ENCODE data around the gene GPATCH4. TPM values are rescaled to one million over a fixed set of nuclear protein-coding genes. Genes with fewer than 3 reads are reported as not detected.

Gene GPATCH4
- total RNA-seq, 1 experiment from 2014 or later, result 71.7 TPM

DNA sequence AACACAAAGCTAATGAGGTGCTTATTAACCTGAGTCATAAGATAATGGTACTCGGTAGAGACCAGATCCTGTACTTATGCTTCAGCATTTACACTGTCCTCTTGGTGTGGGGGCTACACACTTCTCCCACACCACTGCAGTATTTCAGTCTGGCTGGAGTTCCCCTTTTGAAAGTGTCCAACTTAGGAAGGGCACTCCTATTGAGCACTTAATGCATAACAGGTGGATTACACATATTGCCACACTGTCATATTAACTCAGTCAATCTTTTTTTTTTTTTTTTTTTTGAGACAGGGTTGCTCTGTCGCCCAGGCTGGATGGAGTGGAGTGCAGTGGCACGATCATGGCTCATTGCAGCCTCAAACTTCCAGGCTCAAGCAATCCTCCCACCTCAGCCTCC, 1.5 kb downstream of the GPATCH4 start:
- Mint-ChIP-seq H3K27me3 (ENCODE audit: low read depth) (peaks cover 2% of the 10 kb centered on the region; the same call in 1 of the 2 replicates), H3K27ac (no peak overlapping the region; a peak in 1 of 7 replicates), H3K36me3 (ENCODE audit: insufficient read depth in 1 of 3, low read depth in 3 of 3) (peaks cover 26 to 49% (median 41%) of the 10 kb centered on the region in 3 experiments; a peak in 6 of 7 replicates), H3K4me1 (peaks cover 15 to 23% of the 10 kb centered on the region in 2 experiments), H3K4me3 (peak overlapping the region; percentile 91 to 100), H3K9me3 (no peaks in the 10 kb centered on the region; a peak in 2 of 5 replicates)
- Histone ChIP-seq H2BK15ac (ENCODE audit: low read depth, low read length) (no peak overlapping the region), H4K91ac (ENCODE audit: insufficient read length, low read depth, low read length) (no peak overlapping the region), H3K27me3 (ENCODE audit: insufficient read depth, low read length) (no peaks in the 10 kb centered on the region), H2BK120ac (ENCODE audit: low read depth, low read length, poor library complexity, severe bottlenecking) (no peak overlapping the region), H3K9me3 (ENCODE audit: control insufficient read depth, low read depth, low read length) (no peaks in the 10 kb centered on the region), H3T11ph (ENCODE audit: low read length) (no peak overlapping the region), H2AFZ (ENCODE audit: low read length) (no peak overlapping the region), H3K18ac (ENCODE audit: insufficient read length, low read depth, low read length) (no peak overlapping the region), H2AK5ac (ENCODE audit: insufficient read length, low read length) (no peak overlapping the region), H3K4me2 (ENCODE audit: insufficient read depth, insufficient read length, low read length) (no peak overlapping the region), H3K79me2 (ENCODE audit: insufficient read depth, low read length) (no peaks in the 10 kb centered on the region; the same call in 1 of the 2 replicates), H4K8ac (replicated peaks; ENCODE audit: insufficient read length, low read depth, low read length) (no peak overlapping the region), H2BK20ac (ENCODE audit: low read depth, low read length, poor library complexity, severe bottlenecking) (no peak overlapping the region), H3K23me2 (ENCODE audit: insufficient read length, low read depth, low read length, poor library complexity, severe bottlenecking) (peaks cover 4% of the 10 kb centered on the region), H4K5ac (ENCODE audit: insufficient read length, low read depth, low read length) (no peak overlapping the region), H3K4me1 (ENCODE audit: insufficient read depth, low read length) (no peaks in the 10 kb centered on the region; the same call in 1 of the 2 replicates), H3K4ac (ENCODE audit: low read depth, low read length) (no peak overlapping the region), H3K9ac (ENCODE audit: extremely low read depth, insufficient read length, low read length) (no peak overlapping the region), H3K79me1 (ENCODE audit: insufficient read depth, low read depth, low read length, poor library complexity, severe bottlenecking) (no peaks in the 10 kb centered on the region), H2BK5ac (ENCODE audit: insufficient read length, low read length) (no peak overlapping the region), H4K20me1 (ENCODE audit: control insufficient read depth, insufficient read depth, insufficient read length) (no peaks in the 10 kb centered on the region), H2BK12ac (ENCODE audit: insufficient read length, low read depth, low read length) (no peak overlapping the region), H3K27ac (ENCODE audit: insufficient read length, low read depth, low read length) (no peak overlapping the region), H3K23ac (ENCODE audit: insufficient read length, low read depth, low read length) (no peak overlapping the region), H3K56ac (ENCODE audit: insufficient read length, low read depth, low read length) (no peak overlapping the region), H3K14ac (ENCODE audit: insufficient read depth, low read length) (no peak overlapping the region)
- WGBS (ENCODE audit: extremely low coverage, insufficient read length, low lambda C conversion rate), result no CpG with 5 or more reads among the region's 3 CpGs
- DNase-seq, result no peak
- TF ChIP-seq, protein P1, sequence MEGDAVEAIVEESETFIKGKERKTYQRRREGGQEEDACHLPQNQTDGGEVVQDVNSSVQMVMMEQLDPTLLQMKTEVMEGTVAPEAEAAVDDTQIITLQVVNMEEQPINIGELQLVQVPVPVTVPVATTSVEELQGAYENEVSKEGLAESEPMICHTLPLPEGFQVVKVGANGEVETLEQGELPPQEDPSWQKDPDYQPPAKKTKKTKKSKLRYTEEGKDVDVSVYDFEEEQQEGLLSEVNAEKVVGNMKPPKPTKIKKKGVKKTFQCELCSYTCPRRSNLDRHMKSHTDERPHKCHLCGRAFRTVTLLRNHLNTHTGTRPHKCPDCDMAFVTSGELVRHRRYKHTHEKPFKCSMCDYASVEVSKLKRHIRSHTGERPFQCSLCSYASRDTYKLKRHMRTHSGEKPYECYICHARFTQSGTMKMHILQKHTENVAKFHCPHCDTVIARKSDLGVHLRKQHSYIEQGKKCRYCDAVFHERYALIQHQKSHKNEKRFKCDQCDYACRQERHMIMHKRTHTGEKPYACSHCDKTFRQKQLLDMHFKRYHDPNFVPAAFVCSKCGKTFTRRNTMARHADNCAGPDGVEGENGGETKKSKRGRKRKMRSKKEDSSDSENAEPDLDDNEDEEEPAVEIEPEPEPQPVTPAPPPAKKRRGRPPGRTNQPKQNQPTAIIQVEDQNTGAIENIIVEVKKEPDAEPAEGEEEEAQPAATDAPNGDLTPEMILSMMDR (conservative IDR thresholded peaks at IDR 0.05), result no peak
